CD4-positive, alpha-beta T cell treated with Interleukin-4 for 4 hours (primary cell): ENCODE results near the gene TXLNG.
A peak's percentile ranks its signal among the peaks of the same experiment; 100 is the strongest.

ENCODE experiments used
- DNase-seq: peaks from one replicate; pipeline ENCODE4 v3.0.0-alpha.2; 2020

Gene TXLNG

DNA sequence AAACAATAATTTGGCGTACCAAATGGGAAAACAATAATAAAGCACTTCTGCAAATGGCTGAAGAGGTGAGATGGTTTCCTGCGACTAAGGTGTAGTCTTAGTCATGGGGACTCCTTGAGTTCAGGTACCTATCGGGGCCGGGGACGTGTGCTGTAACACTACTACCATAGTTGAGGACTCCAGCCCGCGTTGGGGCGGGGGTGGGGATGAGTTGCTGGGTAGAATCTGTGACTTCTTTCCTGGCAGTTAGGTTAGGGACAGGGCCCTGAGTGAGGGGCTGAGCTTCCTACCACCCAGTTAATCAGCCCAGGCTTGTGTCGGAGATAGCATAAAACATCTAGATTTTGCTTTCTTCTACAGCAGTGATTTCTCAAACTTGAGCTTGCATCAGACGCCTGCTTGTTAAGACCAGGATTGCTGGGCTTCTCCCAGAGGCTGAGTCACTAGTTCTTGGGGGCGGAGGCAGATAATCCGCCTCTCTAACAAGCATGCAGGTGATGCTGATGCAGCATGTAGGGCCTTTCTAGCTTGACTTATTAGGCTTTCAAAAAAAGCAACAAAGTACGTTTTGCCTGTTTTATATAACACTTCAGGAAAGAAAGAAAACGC lies 53.7 kb downstream of the TXLNG start:
- DNase-seq = no peak

- DNase-seq = no peak
Measured at GRCh38 chrX:16842684-16843083, 56.4 kb downstream of the TXLNG start.

- no peak for DNase-seq
Measured at GRCh38 chrX:16843208-16843909, 57.1 kb downstream of the TXLNG start.

DNA sequence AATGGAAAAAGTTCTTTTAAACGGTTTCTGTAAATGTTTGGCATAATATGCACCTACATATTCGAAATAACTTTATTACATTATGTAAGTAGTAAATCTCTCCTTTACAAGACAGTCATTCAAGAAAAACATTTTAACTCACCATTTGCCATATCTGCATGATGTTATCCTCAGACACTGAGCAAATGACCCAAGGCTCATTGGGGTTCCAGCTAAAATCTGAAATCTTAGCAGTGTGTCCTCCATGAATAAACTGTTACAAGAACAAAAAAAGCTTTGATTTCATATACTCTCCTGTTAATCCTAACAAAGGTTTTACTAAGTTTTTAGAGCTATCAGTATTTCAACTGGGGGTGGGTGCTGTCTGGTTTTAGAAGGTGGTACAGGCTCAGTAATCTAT lies 59.4 kb downstream of the TXLNG start:
- no peak for DNase-seq

DNA sequence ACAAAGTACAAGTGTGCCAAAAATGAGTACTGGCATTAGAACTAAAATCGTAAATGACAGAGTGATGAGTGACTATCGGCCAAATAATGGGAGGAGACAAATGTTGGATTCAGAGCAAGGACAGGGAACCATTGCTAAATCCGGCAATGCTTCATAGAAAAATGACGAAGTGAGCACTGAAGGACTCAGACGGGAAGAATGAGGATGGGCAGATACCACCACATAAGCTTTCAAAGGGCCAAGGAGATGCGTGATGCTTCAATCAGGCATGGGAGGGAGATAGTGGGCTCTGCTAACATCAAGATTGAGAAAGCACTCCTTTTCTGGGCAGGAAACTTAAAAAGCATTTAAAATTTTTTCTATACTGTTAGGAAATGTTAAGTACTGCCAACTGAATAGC lies 62.3 kb downstream of the TXLNG start:
- DNase-seq = no peak

- no peak for DNase-seq
Measured at GRCh38 chrX:16851421-16851820, 65.2 kb downstream of the TXLNG start.

DNA sequence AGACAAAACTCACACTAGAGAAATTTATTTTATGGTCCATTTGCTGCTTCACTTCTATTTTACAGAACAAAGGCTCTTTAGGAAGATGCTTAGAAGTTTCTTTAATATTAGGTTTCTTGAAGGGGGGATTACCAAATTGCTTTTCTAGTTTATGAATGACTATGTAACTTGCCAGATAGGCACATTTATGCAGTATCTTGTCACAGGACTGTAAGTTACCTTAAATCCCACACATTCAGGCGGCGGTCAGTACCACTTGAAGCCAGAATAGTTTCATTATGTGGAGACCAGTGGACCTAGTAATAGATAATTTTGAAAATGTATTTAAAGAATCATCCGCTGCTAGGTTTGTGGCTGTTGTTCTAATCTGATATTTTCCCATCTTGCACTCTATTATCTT lies 65.6 kb downstream of the TXLNG start:
- no peak for DNase-seq

GRCh38 chrX:16852617-16853179 lies 66.4 kb downstream of the TXLNG start:
- no peak for DNase-seq

DNA sequence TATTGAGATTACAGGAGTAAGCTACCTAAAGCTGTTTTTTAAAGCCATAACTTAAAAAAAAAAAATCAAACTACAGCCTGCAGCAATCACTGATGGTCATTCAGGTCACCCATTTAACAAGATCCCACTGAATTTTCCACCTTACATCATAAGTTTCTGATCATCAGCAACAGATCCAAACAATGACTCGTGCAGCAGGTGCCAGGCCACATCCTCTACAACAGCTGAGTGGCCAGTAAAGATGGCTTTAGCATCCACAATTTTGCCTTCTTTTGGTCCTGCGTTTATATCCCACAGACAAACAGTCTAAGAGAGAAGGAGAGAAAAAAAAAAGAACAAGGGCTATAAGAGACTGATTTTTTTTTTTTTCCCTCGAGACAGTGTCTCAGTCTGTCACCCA lies 67.3 kb downstream of the TXLNG start:
- no peak for DNase-seq

DNA sequence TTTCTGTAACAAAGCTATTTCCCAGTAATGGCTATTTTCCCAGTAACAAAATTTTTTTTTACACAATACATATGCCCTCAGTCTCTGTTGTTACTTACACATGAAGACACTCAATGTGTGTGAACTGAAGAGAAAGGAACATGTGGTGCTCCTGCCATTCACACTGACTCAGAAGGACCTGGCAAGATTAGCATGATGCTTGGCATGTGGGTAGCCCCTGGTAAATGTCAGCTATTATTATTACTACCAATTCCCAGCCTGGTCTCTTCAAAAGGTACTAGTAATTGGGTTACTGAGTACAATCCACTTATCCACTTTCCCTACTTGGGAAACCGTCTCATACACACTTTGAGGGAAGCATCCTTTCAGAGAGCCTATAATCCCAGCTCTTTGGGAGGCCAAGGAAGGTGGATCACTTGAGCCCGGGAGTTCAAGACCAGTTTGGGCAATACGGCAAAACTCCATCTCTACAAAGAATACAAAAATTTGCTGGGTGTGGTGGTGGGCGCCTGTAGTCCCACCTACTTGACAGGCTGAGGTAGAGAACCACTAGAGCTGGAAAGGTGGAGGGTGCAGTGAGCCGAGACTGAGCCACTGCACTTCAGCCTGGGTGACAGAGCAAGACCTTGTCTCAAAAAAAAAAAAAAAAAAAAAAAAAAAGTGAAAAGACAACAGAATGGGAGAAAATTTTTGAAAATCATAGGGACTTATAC lies 69.3 kb downstream of the TXLNG start:
- DNase-seq = no peak

GRCh38 chrX:16856076-16856404 lies 69.8 kb downstream of the TXLNG start:
- DNase-seq = peak; percentile 37

DNA sequence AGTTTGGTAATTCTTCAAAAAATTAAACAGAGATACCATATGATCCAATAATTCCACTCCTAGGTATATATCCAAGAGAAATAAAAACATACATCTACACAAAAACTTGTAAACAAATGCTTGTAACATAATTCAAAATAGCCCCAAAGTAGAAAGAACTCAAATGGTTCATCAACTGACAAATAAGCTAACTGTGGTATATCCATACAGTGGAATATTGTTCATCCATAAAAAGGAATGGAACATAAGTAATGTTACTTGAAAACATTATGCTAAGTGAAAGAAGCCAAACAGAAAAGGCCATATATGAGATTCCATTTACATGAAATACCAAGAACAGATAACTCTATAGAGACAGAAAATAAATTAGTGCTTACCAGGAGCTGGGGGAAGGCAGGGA lies 70.5 kb downstream of the TXLNG start:
- DNase-seq = no peak

GRCh38 chrX:16862829-16863228 lies 76.6 kb downstream of the TXLNG start:
- DNase-seq = no peak

- DNase-seq = no peak
Measured at GRCh38 chrX:16867947-16868346, 81.7 kb downstream of the TXLNG start.

GRCh38 chrX:16868920-16869319 lies 82.7 kb downstream of the TXLNG start:
- DNase-seq = peak; percentile 20

DNA sequence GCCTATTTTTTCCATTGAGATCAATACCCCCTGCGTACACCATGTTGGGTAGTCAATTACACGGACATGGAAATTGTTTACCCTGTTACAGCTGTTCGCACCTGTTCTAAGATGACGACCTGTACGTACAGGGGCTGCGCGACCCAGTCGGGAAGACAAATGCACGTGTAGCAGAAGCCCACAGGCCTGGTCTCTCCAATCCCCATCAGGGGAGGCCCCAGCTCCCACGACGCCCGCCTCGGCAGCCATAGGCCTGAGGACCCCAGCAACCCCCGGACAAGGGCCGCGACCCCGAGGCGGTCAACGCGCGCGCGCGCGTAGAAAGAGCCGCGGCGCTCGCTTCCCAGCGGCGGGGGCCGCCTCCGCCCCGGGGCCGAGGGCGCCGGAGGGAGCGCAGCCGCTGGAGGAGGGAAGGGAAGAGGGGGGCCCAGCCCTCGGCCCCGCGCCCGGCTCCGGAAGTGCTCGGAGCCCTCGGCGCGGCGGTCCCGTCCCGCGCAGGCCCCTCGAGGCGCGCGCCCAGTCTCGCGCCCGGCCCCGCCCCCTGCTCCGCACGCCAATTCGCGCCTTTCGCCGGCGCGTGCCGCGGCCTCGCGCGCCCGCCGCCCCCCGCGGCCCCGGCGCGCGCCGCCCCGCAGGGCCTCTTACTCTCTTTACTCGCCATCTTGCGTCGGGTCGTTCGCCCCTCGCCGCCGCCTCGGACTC lies 83.3 kb downstream of the TXLNG start:
- DNase-seq = peak; percentile 6

DNA sequence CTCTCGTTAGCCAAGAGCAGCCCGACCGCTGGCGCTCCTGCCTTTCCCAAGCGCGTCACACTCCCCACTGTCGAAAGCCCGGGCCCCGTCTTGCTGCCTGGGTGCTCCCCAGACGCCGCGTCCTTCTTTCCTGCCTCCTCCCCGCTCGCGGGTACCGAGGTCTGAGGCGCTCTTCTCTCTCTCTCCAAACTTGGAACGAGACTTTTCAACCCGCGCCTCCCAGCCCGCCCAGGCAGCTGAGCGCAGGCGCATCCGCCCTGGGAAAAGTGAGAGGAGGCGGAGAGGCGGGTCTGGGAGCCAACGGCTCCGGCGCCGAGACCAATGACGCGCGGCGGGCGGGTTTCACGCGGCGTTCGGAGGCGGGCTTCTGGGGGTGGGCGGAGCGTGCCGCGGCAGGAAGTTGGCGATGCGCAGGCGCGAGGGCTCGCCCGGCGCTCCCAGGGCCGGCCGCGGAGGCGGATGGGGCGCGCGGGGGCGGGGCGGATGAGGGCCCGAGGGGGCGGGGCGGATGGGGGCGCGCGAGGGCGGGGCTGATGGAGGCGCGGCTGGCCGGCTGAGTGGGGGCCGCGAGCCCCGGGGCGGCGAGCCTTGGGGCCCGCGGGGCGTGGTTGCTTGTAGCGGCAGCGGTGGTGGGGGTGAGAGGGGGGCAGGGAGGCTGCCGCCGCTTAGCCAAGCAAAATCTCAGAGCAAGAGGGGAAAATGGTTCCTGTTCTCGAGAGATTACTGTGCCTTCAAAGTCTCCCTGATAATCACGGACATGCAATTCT lies 84.0 kb downstream of the TXLNG start, which contains the start of gene RBBP7:
Gene RBBP7 (minus strand): TSS at position 268 of the 767 bp plus-strand sequence. CDS start 309 bp downstream, outside the sequence.
- peak; percentile 89 for DNase-seq

GRCh38 chrX:16870862-16871815 lies 84.9 kb downstream of the TXLNG start:
- DNase-seq = no peak

DNA sequence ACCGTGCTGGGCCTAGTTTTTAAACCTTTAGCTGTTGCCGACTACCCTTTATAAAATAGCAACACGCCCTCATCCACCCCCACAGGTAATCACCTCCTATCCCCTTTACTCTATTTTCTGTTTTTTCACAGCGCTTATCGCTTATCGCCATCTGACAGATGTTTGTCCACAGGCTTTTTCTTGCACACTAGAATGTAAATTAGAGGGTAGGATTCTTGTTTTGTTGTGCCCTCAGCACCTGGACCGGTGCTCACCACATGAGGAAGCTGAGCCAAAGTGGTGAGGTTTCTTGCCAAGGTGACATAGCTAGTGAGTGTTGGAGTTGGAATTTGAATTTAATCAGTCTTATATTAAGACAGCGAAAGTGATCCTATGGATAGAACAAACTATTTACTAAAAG lies 86.8 kb downstream of the TXLNG start:
- DNase-seq = no peak

DNA sequence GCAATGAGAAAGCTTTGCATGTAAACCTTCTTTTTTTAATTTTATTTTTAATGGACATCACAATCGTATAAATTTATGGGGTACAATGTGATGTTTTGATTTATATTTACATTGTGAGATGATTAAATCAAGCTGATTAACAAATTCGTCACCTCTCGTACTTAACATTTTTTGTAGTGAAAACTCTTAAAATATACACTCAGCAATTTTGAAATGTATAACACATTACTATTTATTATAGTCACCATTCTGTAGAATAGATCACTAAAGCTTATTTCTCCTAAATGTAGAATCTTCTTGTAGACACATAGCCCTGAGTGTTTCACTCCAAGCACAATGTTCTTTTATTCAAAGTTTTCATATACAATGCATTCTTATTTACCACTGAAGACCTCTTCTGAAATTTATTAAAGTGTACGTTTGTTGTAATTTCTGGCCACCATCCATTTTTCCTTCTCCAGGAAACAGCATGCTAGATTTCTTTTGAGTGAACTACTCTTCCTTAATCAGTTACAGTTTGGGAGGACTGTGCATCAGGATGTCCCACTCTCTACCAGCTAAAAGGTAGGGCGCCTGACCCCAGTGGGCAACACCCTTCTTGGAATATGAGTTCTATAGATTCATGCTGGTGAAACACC lies 88.3 kb downstream of the TXLNG start:
- no peak for DNase-seq

DNA sequence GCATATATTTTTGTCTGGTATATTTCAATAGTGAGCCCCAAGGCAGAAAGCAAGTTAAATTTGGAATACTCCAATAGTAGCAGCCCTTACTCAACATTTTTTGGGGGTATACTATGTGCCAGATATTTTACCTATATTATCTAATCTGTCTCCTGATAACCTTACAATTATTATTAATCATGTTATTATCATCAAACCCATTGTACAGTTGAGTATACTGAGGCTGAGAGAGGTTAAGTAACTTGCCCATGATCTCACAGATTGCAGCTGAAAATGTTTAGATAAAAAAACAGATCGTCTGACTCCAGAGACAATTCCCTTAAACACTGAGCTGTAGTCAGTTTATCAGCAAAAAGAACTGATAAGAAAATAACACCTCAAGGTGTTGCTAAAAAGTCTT lies 90.4 kb downstream of the TXLNG start:
- no peak for DNase-seq
